ENCODE measurements around the gene PRUNE1.

Gene PRUNE1

GRCh38 chr1:150997126-150997872, 10.9 kb upstream of the PRUNE1 start:
- POLR2A ChIA-PET = interaction anchor here (1.2 kb wide), 2 partner anchors 9 to 10 kb away, joined by 3 read pairs; partner anchors contain the start of gene MINDY1
- CTCF ChIA-PET = interaction anchor here (0.6 to 16.2 kb wide), 7 partner anchors 8 to 378 kb away, joined by 3 to 551 read pairs (median 9); partner anchors contain the start of genes ANXA9, CERS2 and MINDY1
- no peak for TF ChIP-seq CTCF (IDR thresholded peaks at IDR 0.05; ENCODE audit: insufficient read depth, low read length, missing control alignments)

GRCh38 chr1:150997949-150998348, 10.3 kb upstream of the PRUNE1 start:
- no peak for TF ChIP-seq CTCF (IDR thresholded peaks at IDR 0.05; ENCODE audit: insufficient read depth, low read length, missing control alignments)
- ChIA-PET POLR2A (no interaction called here), CTCF (interaction anchor here (4.2 to 16.2 kb wide), 3 partner anchors 7 to 40 kb away, joined by 14 to 551 read pairs (median 136); partner anchors contain the start of genes ANXA9, CERS2 and MINDY1)
- no peak overlapping the region for H3K4me3 ChIP-seq (ENCODE audit: low read depth, low read length)
- no peak for DNase-seq (ENCODE audit: low read depth, low spot score)

More at GRCh38 chr1:150997126-150997872, 10.9 kb upstream of the PRUNE1 start:
- H3K4me3 ChIP-seq (ENCODE audit: low read depth, low read length) = no peak overlapping the region
- no peak for DNase-seq (ENCODE audit: low read depth, low spot score)

- DNase-seq (ENCODE audit: low read depth, low spot score) = no peak
- TF ChIP-seq CTCF (IDR thresholded peaks at IDR 0.05; ENCODE audit: insufficient read depth, low read length, missing control alignments) = no peak
- H3K4me3 ChIP-seq (ENCODE audit: low read depth, low read length) = no peak overlapping the region
- CTCF ChIA-PET = interaction anchor here (0.8 to 16.2 kb wide), 5 partner anchors 6 to 534 kb away, joined by 3 to 551 read pairs (median 5); partner anchors contain the start of genes ANXA9, CERS2, MINDY1 and PRUNE1
- POLR2A ChIA-PET = interaction anchor here (1.2 kb wide), 1 partner anchor 421 kb away, joined by 4 read pairs; no protein-coding TSS in a partner anchor
Measured at GRCh38 chr1:150999051-150999674, 9.1 kb upstream of the PRUNE1 start.

GRCh38 chr1:150999926-151000325, 8.3 kb upstream of the PRUNE1 start:
- no peak overlapping the region for H3K4me3 ChIP-seq (ENCODE audit: low read depth, low read length)
- TF ChIP-seq CTCF (IDR thresholded peaks at IDR 0.05; ENCODE audit: insufficient read depth, low read length, missing control alignments) = no peak
- POLR2A ChIA-PET = no interaction called here
- CTCF ChIA-PET = interaction anchor here (0.8 to 16.2 kb wide), 4 partner anchors 9 to 535 kb away, joined by 3 to 551 read pairs (median 4); partner anchors contain the start of genes ANXA9, CERS2 and PRUNE1
- no peak for DNase-seq (ENCODE audit: low read depth, low spot score)

GRCh38 chr1:151000408-151000807, 7.8 kb upstream of the PRUNE1 start:
- no peak for DNase-seq (ENCODE audit: low read depth, low spot score)
- no peak for TF ChIP-seq CTCF (IDR thresholded peaks at IDR 0.05; ENCODE audit: insufficient read depth, low read length, missing control alignments)
- no peak overlapping the region for H3K4me3 ChIP-seq (ENCODE audit: low read depth, low read length)
- CTCF ChIA-PET = interaction anchor here (1.0 to 16.2 kb wide), 2 partner anchors 8 to 19 kb away, joined by 3 to 551 read pairs; partner anchors contain the start of genes ANXA9, CERS2 and PRUNE1
- POLR2A ChIA-PET = no interaction called here

- ChIA-PET POLR2A (no interaction called here), CTCF (interaction anchor here (0.9 to 16.2 kb wide), 2 partner anchors 20 to 79 kb away, joined by 3 to 551 read pairs; partner anchors contain the start of genes ANXA9 and CERS2)
- no peak for TF ChIP-seq CTCF (IDR thresholded peaks at IDR 0.05; ENCODE audit: insufficient read depth, low read length, missing control alignments)
- H3K4me3 ChIP-seq (ENCODE audit: low read depth, low read length) = no peak overlapping the region
- DNase-seq (ENCODE audit: low read depth, low spot score) = no peak
Measured at GRCh38 chr1:151001602-151002001, 6.6 kb upstream of the PRUNE1 start.
